GM12872 (cell line): ENCODE data around the gene NEDD4L.

Experiments
- TF ChIP-seq, protein P1 (sequence below): IDR thresholded peaks from 3 replicates; pipeline ENCODE4 v1.5.1; 2011; ENCODE audit warnings: low read depth, mild to moderate bottlenecking, low read length, moderate library complexity; ENCODE audit not compliant: insufficient read depth

NEDD4L gene

DNA sequence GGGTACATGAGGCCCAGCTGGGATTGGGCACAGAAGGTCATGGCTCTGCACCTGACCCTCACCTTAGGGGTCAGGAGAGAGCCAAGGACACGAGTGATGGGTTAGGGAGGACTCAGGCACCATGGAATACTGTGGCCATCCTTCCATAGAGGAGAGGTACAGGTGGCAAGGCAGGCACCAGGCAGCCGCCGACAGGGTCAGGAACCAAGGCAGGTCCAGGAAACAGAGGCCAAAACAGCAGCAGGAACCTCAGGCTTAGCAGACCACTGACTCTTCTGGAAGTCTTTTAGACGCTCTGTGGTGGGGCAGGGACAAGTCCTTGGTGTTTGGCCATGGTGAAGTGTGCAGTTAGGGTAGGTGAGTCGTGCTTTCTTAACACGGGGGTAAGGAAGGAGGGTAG is 128.0 kb downstream of the NEDD4L start:
- TF ChIP-seq, protein P1, sequence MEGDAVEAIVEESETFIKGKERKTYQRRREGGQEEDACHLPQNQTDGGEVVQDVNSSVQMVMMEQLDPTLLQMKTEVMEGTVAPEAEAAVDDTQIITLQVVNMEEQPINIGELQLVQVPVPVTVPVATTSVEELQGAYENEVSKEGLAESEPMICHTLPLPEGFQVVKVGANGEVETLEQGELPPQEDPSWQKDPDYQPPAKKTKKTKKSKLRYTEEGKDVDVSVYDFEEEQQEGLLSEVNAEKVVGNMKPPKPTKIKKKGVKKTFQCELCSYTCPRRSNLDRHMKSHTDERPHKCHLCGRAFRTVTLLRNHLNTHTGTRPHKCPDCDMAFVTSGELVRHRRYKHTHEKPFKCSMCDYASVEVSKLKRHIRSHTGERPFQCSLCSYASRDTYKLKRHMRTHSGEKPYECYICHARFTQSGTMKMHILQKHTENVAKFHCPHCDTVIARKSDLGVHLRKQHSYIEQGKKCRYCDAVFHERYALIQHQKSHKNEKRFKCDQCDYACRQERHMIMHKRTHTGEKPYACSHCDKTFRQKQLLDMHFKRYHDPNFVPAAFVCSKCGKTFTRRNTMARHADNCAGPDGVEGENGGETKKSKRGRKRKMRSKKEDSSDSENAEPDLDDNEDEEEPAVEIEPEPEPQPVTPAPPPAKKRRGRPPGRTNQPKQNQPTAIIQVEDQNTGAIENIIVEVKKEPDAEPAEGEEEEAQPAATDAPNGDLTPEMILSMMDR: no peak

DNA sequence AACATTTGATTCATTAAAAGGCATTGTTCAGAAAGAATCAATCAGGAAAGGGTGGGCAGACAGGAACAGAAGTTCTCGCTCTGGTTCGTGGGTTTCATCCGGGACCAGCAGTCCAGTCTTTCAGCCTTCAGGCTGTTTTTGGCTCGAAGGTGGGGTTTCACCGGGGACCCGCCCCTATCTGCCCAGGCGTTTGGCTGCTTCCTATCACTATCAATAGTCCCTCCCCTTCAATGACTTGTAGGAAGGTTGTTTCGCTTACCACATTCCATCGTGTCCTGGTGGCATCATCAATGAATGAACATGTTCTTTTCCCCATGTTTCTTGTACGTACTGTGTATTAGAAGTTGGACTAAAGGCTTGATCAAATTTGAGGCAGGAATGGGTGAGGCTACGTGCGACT is 130.3 kb downstream of the NEDD4L start:
- TF ChIP-seq, protein P1: no peak

DNA sequence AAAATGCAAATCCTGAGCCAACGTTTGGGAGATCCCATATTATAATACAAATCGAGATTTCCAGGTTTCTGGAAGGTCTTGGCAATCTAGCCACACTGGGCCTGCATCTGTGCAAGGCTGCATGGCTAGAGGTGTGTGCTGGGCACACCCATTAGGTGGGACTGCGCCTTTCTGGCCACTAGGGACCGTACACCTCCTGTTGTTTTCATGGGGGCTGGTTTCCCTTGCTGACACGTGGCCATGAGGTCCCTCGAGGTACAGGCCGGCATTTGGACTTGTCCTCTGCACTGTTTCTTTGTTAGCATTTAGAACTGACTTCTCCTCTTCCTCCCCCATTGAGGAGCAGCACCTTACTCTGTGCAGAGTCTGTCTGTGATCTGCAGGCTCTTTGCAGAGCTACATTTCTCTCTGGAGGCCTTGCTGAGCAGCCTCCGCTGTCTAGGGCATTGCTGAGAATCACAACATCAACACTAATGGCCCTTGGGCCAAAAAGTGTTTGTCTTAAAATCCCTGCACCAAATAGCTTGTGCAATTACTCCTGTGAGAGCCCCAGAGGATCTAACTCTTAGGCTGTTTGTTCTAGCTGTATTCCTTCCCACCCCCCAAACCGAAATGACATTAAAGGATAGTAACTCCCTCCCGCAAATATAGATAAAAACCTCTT is 131.2 kb downstream of the NEDD4L start:
- TF ChIP-seq, protein P1: peak; percentile 42; the same call in 2 of the 3 replicates

DNA sequence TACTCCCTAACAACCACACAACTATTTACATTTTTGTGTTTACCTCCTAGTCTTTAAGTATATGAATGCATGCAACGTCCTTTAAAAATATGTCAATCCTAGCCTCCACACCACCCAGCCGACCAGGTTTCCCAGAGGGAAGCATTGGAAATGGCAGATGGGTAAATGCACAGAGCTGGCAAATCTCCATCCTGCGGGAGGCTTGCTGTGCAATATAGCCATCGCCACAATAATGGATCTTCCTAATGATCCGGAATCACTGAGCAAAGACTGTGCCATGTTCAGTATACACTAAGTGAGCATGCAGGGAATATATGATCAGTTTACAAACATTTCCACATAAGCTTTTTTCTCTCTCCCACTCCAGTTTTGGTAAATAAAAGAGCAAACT is 131.8 kb downstream of the NEDD4L start:
- TF ChIP-seq, protein P1: no peak

DNA sequence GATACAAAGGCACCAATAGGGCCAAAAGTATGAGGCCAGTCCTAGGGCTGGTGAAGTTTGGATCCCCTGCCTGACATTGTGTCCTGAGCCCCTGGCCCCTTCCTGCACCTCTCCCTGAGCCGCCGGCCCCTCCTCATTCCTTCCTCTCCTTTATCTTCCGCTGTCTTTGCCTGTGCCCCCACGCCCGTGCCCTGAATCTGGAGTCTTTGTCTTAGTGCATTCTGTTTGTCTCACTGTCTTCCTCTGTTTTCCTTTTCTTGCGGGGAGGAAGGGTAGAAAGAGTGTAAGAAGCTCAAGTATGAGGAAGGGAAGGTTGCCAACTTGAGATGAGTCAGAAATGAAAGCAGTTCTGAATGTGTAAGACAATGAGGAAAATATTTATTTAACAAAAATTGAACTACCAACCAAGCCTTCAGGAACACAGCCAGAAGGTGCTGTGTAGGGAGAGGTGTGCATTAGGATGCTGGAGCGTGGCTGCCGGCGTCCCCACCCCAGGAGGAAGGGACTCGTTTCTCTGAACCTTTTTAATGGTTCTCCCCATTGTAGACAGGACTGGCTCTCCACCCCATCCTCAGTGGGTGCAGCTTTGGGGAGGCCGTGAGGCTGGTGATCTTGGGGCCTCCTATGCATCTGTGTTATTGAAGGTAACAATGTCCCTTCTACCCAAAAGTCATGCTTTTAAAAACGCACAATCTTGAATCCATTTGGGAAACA is 133.1 kb downstream of the NEDD4L start:
- TF ChIP-seq, protein P1: no peak

DNA sequence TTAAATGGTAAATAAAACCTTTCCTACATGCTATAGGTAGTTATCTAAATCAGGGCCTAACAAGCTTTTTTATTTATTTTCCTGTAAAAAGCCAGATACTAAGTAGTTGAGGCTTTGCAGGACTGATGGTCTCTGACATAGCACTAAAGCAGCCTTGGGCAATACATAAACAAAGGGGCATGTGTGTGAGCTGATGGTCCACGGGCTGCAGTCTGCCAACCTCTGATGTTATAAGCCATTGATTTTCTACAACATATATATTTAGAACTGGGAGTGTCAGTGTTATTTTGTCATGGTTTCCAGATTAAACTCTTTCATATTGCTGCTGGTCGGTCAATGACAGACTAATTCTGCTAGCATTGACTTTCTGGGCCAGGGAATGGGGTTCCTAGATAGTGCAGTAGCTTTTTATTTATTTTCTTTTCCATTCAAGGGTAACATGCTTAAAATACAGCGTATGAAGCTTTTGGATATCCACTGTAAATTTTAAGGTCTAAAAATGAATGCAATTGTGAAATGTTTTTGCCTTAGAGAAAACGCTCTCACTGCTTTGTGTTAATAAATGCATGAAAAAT is 134.0 kb downstream of the NEDD4L start:
- TF ChIP-seq, protein P1: no peak

DNA sequence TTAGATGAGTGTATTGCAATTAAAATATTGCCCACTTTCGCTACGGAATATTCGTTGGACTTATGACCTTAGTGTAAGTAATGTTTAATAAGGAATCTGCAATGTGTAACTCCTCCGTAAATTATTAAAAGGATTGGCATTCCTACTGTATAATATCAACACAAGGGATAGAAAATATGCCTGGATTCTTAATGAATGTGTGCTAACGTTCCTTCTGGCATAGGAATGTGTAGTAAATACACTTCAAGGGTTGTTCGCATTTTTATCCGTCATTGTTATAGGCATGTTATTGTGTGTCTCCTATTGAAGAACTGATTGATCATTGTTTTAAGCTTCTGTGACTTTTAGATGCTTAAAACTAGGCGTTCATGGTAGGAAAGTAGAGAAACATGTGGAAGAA is 134.5 kb downstream of the NEDD4L start:
- TF ChIP-seq, protein P1: no peak
